ENCODE data around the gene MX1. TPM values are rescaled to one million over a fixed set of nuclear protein-coding genes. Genes with fewer than 3 reads are reported as not detected.

MX1 gene
- total RNA-seq, 2 donors from 2014 or later, result 7.0 to 14.8 TPM

GRCh38 chr21:41479686-41480085 lies 53.6 kb downstream of the MX1 start:
- intact Hi-C loops (cut with DNase I), result no loop called here
- Histone ChIP-seq H3K9me3 (no peaks in the 10 kb centered on the region), H3K27me3 (no peaks in the 10 kb centered on the region), H3K36me3 (replicated peaks in 1 of 2; ENCODE audit: insufficient read depth in 1 of 2, low read depth in 2 of 2) (peaks cover 0 to 15% of the 10 kb centered on the region in 2 donors), H3K4me1 (peaks cover 63% of the 10 kb centered on the region), H3K27ac (peak overlapping the region in 3 of 4 donors; percentile 36 to 78 (median 64)), H3K4me3 (no peak overlapping the region)
- TF ChIP-seq, protein P1, sequence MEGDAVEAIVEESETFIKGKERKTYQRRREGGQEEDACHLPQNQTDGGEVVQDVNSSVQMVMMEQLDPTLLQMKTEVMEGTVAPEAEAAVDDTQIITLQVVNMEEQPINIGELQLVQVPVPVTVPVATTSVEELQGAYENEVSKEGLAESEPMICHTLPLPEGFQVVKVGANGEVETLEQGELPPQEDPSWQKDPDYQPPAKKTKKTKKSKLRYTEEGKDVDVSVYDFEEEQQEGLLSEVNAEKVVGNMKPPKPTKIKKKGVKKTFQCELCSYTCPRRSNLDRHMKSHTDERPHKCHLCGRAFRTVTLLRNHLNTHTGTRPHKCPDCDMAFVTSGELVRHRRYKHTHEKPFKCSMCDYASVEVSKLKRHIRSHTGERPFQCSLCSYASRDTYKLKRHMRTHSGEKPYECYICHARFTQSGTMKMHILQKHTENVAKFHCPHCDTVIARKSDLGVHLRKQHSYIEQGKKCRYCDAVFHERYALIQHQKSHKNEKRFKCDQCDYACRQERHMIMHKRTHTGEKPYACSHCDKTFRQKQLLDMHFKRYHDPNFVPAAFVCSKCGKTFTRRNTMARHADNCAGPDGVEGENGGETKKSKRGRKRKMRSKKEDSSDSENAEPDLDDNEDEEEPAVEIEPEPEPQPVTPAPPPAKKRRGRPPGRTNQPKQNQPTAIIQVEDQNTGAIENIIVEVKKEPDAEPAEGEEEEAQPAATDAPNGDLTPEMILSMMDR (IDR thresholded peaks at IDR 0.05), result no peak
- TF ChIP-seq POLR2A (IDR thresholded peaks at IDR 0.05), result no peak
- WGBS, 2 donors, result 68 to 71% methylated on average over 7 to 8 of the region's 8 CpGs
- DNase-seq (no peak), ATAC-seq (no peak)

- H3K27ac ChIP-seq, result peak overlapping the region in 3 of 4 donors; percentile 36 to 78 (median 64)
- WGBS, 2 donors, result 63 to 64% methylated on average over 13 to 17 of the region's 17 CpGs
Measured at GRCh38 chr21:41480086-41480690, 54.1 kb downstream of the MX1 start.

DNA sequence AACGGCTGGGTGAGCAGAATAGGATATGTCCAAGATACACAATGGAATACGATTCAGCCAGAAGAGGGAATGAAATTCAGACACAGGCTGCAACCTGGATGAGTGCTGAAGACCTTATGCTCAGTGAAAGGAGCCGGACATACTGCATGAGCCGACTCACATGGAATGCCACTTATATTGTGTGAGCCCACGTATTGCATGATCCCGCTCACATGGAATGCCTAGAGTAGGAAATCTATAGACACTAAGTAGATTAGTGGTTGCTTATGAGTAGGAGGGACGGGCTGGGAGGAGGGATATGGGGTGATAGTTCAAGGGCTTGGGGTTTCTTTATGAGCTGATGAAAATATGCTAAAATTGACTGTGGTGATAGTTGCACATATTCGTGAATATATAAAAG lies 55.2 kb downstream of the MX1 start:
- intact Hi-C loops (cut with DNase I), result no loop called here
- Histone ChIP-seq H3K4me3 (no peak overlapping the region), H3K9me3 (no peaks in the 10 kb centered on the region), H3K27ac (peak overlapping the region in 2 of 4 donors; percentile 36 to 42), H3K4me1 (peaks cover 78% of the 10 kb centered on the region), H3K27me3 (no peaks in the 10 kb centered on the region), H3K36me3 (replicated peaks in 1 of 2; ENCODE audit: insufficient read depth in 1 of 2, low read depth in 2 of 2) (peaks cover 0 to 13% of the 10 kb centered on the region in 2 donors)
- 82 to 83% methylated on average over 8 of the region's 8 CpGs for WGBS, 2 donors
- DNase-seq (no peak), ATAC-seq (no peak)
- TF ChIP-seq, protein P1 (IDR thresholded peaks at IDR 0.05), result no peak
- no peak for TF ChIP-seq POLR2A (IDR thresholded peaks at IDR 0.05)

More at GRCh38 chr21:41480086-41480690, 54.1 kb downstream of the MX1 start:
- Histone ChIP-seq H3K4me1 (peaks cover 68% of the 10 kb centered on the region), H3K36me3 (replicated peaks in 1 of 2; ENCODE audit: insufficient read depth in 1 of 2, low read depth in 2 of 2) (peaks cover 0 to 15% of the 10 kb centered on the region in 2 donors), H3K4me3 (no peak overlapping the region), H3K9me3 (no peaks in the 10 kb centered on the region), H3K27me3 (no peaks in the 10 kb centered on the region)
- DNase-seq (peak; percentile 70 to 84 (median 78)), ATAC-seq (peak; percentile 47)
- TF ChIP-seq, protein P1 (IDR thresholded peaks at IDR 0.05), result peak in 1 of 7 experiments; percentile 10
- TF ChIP-seq POLR2A (IDR thresholded peaks at IDR 0.05), result no peak
- intact Hi-C loops (cut with DNase I), result no loop called here

- Histone ChIP-seq H3K4me1 (peaks cover 86% of the 10 kb centered on the region), H3K36me3 (replicated peaks in 1 of 2; ENCODE audit: insufficient read depth in 1 of 2, low read depth in 2 of 2) (peaks cover 0 to 13% of the 10 kb centered on the region in 2 donors), H3K27ac (peak overlapping the region in 2 of 4 donors; percentile 15 to 18), H3K9me3 (no peaks in the 10 kb centered on the region), H3K27me3 (no peaks in the 10 kb centered on the region), H3K4me3 (no peak overlapping the region)
- no peak for TF ChIP-seq POLR2A (IDR thresholded peaks at IDR 0.05)
- TF ChIP-seq, protein P1 (IDR thresholded peaks at IDR 0.05), result no peak
- WGBS, 2 donors, result 52 to 53% methylated on average over 6 of the region's 6 CpGs
- ATAC-seq (no peak), DNase-seq (no peak)
- intact Hi-C loops (cut with DNase I), result no loop called here
Measured at GRCh38 chr21:41482301-41482700, 56.3 kb downstream of the MX1 start.

DNA sequence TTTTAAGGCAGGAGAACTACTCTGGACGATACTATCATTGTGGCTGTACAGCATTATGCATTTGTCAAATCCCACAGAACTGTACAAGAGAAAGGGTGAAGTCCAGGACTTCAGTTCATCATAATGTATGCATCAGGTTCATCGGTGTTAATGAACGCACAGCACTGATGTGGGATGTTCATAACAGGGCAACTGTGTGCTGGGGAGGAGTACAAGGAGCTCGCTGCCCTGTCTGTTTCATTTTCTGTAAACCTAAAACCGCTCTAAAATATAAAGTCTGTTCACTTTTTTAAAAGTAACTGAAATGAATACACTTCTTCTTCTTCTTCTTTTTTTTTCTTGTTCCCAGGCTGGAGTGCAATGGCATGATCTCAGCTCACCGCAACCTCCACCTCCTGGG lies 56.9 kb downstream of the MX1 start:
- 88 to 90% methylated on average over 6 of the region's 6 CpGs for WGBS, 2 donors
- TF ChIP-seq POLR2A (IDR thresholded peaks at IDR 0.05), result no peak
- TF ChIP-seq, protein P1 (IDR thresholded peaks at IDR 0.05), result no peak
- no peak overlapping the region for H3K4me3 ChIP-seq
- DNase-seq, result no peak
- H3K9me3 ChIP-seq, result no peaks in the 10 kb centered on the region
- ATAC-seq, result no peak
- peaks cover 0 to 14% of the 10 kb centered on the region in 2 donors for H3K36me3 ChIP-seq (replicated peaks in 1 of 2; ENCODE audit: insufficient read depth in 1 of 2, low read depth in 2 of 2)
- H3K27me3 ChIP-seq, result no peaks in the 10 kb centered on the region
- H3K4me1 ChIP-seq, result peaks cover 86% of the 10 kb centered on the region
- intact Hi-C loops (cut with DNase I), result no loop called here
- peak overlapping the region in 2 of 4 donors; percentile 15 to 18 for H3K27ac ChIP-seq

Data from body of pancreas (tissue), 4 donors.